Esophagus muscularis mucosa (tissue), 4 donors: ENCODE results near the gene SAMD9L.

Experiments used
- CTCF ChIP-seq, 3 experiments: fragments of 200-600 bp in 2 of 3; fragments of 450-650 bp in 1 of 3; sonication (generic) in 2 of 3; IDR thresholded peaks; one replicate each; pipeline ENCODE4 v1.5.1; 2017 to 2019; ENCODE audit warnings: antibody characterized with exemption in 3 of 3, mild to moderate bottlenecking in 2 of 3, moderate library complexity in 1 of 3
- EP300 ChIP-seq: sonication (generic); formaldehyde crosslinking; IDR thresholded peaks from one replicate; pipeline ENCODE4 v1.6.1; 2017; ENCODE audit warnings: antibody characterized with exemption
- POLR2A ChIP-seq: fragments of 450-650 bp; IDR thresholded peaks from one replicate; pipeline ENCODE4 v1.6.1; 2017; ENCODE audit warnings: antibody characterized with exemption, moderate library complexity, mild to moderate bottlenecking, low read depth

GRCh38 chr7:93161181-93161762, 13.1 kb upstream of the SAMD9L start:
- no peak for TF ChIP-seq CTCF (IDR thresholded peaks at IDR 0.05)
- no peak for TF ChIP-seq EP300
- TF ChIP-seq POLR2A: no peak
